Kidney epithelial cell (primary cell): ENCODE results near the gene PFKL. TPM values are rescaled to one million over a fixed set of nuclear protein-coding genes. Genes with fewer than 3 reads are reported as not detected.
"Not testable (repeated sequence)": the region's sequence is repeated elsewhere in the genome, so short reads cannot be mapped to it uniquely, and the experiment has no call there.

Experiments used
- DNase-seq: peaks from one replicate; pipeline ENCODE4 v3.0.0-alpha.2; 2010; ENCODE audit warnings: low read depth
- H3K27me3 ChIP-seq: 2 replicates; pipeline ENCODE4 v1.6.0; 2011; ENCODE audit warnings: low read length; ENCODE audit not compliant: control insufficient read depth, insufficient read depth
- H3K36me3 ChIP-seq: 2 replicates; pipeline ENCODE4 v1.5.1; 2011; ENCODE audit warnings: low read length; ENCODE audit not compliant: control insufficient read depth, insufficient read depth
- H3K4me3 ChIP-seq: 2 replicates; pipeline ENCODE4 v1.5.1; 2011; ENCODE audit warnings: low read depth, mild to moderate bottlenecking, control low read depth, low read length
- CTCF ChIP-seq: IDR thresholded peaks from 2 replicates; pipeline ENCODE4 v1.5.1; 2011; ENCODE audit warnings: mild to moderate bottlenecking, moderate library complexity, low read length, control low read depth, inconsistent platforms; ENCODE audit not compliant: insufficient read depth, poor library complexity, severe bottlenecking
- total RNA-seq: library from RNA; depleted of rRNA; stranded (reverse); fragments of >200 nt; gene quantifications from 2 replicates; pipeline ENCODE4 v1.2.3, GENCODE V29; 2015

The PFKL gene
- total RNA-seq, 1 donor from 2014 or later: 75.8 TPM

GRCh38 chr21:44282370-44282769 lies 17.5 kb upstream of the PFKL start:
- TF ChIP-seq CTCF: no peak
- DNase-seq: no peak
- no peak overlapping the region for H3K4me3 ChIP-seq
- H3K36me3 ChIP-seq: no peaks in the 10 kb centered on the region
- peaks cover 25% of the 10 kb centered on the region for H3K27me3 ChIP-seq

GRCh38 chr21:44283211-44283785 lies 16.6 kb upstream of the PFKL start:
- H3K4me3 ChIP-seq, DNase-seq, H3K36me3 ChIP-seq: not testable (repeated sequence)
- peaks cover 33% of the 10 kb centered on the region for H3K27me3 ChIP-seq

GRCh38 chr21:44283948-44284347 lies 15.9 kb upstream of the PFKL start:
- Histone ChIP-seq H3K4me3 (no peak overlapping the region), H3K27me3 (peaks cover 33% of the 10 kb centered on the region), H3K36me3 (no peaks in the 10 kb centered on the region)
- DNase-seq: no peak
- TF ChIP-seq CTCF: no peak

GRCh38 chr21:44285138-44285992 lies 14.5 kb upstream of the PFKL start, which contains the start of gene AIRE:
Gene AIRE (plus strand): TSS chr21:44285876. CDS start chr21:44286007, 131 bp downstream.
- TF ChIP-seq CTCF: no peak
- Histone ChIP-seq H3K36me3 (no peaks in the 10 kb centered on the region), H3K4me3 (no peak within 1 kb of the TSS), H3K27me3 (peaks cover 36% of the 10 kb centered on the region)
- DNase-seq: no peak

- peaks cover 42% of the 10 kb centered on the region for H3K27me3 ChIP-seq
- no peaks in the 10 kb centered on the region for H3K36me3 ChIP-seq
- DNase-seq: no peak
- H3K4me3 ChIP-seq: no peak overlapping the region
- TF ChIP-seq CTCF: no peak
Observed at GRCh38 chr21:44286086-44286715, 13.7 kb upstream of the PFKL start.

- Histone ChIP-seq H3K27me3 (peaks cover 49% of the 10 kb centered on the region), H3K4me3 (no peak overlapping the region), H3K36me3 (no peaks in the 10 kb centered on the region)
- no peak for DNase-seq
- no peak for TF ChIP-seq CTCF
Observed at GRCh38 chr21:44286716-44287632, 12.9 kb upstream of the PFKL start.
